ENCODE data around the gene TMEM237.

DNA sequence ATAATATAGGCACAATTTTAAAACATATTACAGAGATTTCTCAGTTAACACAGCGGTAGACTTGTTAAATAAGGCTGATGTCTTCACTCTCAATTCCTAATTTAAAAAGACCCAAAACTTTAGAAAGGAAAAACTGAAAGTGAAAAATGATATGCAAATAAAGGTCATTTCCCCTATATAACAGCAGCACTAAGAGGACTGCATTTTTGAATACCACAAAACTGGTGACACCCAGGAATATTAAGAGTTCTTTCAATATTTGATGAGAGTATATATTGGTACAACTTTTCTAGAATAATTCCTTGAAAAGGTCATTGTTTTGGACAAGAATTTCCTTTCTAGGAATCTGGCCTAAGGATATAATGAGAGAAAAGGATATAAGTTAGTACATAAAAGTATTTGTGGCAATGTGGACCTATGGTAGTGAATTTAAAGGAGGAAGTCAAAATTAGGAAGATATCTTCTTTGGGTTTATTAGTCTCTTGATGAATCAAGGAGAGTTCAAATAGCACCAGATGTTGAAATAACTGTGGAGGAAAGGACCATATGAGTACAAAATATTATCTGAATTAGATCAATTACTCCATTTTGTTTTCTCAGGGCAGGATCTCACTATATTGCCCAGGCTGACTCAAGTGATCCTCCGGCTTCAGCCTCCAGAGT lies 70.3 kb downstream of the TMEM237 start:
- no peak for TF ChIP-seq POLR2A (IDR thresholded peaks at IDR 0.05)
- TF ChIP-seq, protein P1, sequence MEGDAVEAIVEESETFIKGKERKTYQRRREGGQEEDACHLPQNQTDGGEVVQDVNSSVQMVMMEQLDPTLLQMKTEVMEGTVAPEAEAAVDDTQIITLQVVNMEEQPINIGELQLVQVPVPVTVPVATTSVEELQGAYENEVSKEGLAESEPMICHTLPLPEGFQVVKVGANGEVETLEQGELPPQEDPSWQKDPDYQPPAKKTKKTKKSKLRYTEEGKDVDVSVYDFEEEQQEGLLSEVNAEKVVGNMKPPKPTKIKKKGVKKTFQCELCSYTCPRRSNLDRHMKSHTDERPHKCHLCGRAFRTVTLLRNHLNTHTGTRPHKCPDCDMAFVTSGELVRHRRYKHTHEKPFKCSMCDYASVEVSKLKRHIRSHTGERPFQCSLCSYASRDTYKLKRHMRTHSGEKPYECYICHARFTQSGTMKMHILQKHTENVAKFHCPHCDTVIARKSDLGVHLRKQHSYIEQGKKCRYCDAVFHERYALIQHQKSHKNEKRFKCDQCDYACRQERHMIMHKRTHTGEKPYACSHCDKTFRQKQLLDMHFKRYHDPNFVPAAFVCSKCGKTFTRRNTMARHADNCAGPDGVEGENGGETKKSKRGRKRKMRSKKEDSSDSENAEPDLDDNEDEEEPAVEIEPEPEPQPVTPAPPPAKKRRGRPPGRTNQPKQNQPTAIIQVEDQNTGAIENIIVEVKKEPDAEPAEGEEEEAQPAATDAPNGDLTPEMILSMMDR (IDR thresholded peaks at IDR 0.05 in 4 of 5, conservative IDR thresholded peaks at IDR 0.05 in 1 of 5), result no peak
